Myocyte (in vitro differentiated cells): ENCODE results near the gene KCNC4. TPM values are rescaled to one million over a fixed set of nuclear protein-coding genes. Genes with fewer than 3 reads are reported as not detected.

Experiments
- DNase-seq: peaks from one replicate; pipeline ENCODE4 v3.0.0-alpha.2; 2012; ENCODE audit warnings: low read depth
- total RNA-seq: library from RNA; depleted of rRNA; stranded (reverse); fragments of >200 nt; gene quantifications from 2 replicates; pipeline ENCODE4 v1.2.3, GENCODE V29; 2014

The KCNC4 gene
- total RNA-seq, 1 donor from 2014 or later, result 3.6 TPM

DNA sequence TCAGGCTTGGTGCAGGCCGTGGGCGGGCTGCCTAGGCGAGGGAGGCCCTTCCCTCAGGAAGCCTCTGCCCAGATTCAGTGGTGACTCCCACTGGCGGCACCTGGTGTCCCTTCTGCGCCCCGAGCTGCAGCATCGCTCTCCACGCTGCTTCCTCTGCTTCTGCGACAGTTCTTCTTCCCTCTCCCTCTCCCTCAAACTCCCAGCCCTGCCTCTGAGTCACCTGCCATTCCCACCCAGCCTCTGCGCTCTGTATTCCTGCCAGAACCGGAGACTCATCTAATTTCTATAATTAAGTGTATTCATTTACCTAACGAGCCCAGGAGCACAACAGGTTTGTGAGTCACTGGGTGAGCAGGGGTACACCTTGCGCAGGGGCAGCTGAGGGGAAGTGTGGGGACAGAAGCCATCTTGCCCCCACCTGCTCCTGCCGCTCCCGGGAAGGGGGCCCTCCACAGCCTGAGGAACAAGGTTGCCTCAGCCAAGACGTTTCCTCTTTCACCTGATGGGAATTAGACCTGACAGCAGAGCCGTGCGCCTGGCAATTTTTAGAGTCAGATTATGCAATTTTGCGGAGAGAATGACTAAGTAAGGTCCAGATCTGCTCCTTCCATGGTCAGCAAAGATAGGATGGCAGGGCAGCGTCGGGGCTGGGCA is 19.4 kb downstream of the KCNC4 start:
- no peak for DNase-seq

DNA sequence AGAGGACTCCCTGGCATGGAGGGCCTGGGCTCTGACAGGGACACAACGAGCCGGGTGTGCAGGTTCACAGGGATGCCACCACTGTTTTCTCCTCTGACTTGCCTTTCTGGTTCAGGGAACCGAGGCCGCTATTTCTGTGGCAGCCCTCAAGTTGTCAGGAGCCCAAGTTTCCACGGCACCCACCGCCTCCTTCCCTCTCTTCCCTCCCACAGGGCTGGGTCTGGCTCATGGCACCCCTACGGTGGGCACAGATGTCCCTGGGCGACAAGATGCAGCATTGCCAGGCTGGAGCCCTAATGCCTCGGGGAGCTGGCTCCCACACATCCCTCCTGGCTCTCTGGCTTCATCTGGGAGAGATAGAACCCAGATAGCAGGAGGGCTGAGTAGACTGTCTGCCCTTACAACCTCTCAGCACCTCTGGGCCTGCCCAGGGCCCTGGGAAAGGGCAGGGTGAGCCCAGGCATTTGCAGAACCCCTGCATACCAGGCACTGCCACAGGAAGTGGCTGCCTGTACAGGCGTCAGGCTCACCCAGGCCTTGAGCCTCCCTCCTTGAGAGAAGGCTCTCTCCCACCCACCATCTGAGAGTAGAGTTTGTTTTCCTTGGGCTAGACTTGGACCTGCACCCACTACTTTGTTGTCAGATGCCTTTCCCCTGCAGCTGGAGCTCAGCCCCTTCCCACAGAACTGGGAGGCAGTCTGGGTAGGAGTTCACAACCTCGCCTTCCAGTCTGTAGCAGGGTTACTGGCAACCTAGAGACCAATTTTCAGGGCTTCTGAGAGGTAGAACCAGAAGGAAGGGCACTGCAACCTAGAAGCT is 20.5 kb downstream of the KCNC4 start:
- DNase-seq, result no peak

DNA sequence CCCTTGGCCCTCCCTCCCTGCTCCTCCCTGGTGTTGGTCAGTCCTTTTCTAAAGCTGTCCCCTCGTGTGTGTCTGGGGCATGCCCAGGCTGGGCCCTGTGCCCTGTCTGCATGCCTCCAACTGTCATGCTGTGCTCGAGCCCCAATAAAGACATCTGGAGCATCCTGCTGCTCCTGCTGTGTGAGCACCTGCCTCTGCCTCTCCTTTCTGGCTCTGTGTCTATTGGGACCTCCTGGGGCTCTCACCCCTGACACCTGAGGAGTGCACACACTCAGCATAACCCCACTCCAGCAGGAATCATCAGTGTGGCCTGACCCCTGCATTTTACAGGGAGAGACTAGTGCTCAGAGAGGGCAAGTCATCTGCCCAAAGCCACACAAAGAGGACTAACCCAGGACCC is 23.7 kb downstream of the KCNC4 start:
- DNase-seq, result no peak

DNA sequence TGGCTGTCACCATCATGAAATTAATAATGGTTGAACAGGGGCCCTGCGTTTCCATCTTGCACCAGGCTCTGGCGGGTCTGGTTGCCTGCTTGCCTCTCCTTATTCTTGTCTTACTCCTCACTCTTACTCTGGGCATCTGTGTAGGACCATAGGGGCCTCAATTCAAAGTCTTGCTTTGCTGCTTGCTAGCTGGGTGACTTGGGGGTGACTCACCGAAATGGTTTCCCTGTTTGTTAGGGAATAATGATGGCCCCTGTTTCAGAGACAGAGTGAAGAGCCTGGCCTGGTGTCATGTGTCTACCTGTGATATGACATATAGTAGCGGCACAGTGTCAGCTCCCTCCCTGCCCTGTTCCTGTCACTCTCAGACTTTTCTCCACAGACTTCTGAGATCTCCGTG is 24.6 kb downstream of the KCNC4 start:
- DNase-seq, result no peak

DNA sequence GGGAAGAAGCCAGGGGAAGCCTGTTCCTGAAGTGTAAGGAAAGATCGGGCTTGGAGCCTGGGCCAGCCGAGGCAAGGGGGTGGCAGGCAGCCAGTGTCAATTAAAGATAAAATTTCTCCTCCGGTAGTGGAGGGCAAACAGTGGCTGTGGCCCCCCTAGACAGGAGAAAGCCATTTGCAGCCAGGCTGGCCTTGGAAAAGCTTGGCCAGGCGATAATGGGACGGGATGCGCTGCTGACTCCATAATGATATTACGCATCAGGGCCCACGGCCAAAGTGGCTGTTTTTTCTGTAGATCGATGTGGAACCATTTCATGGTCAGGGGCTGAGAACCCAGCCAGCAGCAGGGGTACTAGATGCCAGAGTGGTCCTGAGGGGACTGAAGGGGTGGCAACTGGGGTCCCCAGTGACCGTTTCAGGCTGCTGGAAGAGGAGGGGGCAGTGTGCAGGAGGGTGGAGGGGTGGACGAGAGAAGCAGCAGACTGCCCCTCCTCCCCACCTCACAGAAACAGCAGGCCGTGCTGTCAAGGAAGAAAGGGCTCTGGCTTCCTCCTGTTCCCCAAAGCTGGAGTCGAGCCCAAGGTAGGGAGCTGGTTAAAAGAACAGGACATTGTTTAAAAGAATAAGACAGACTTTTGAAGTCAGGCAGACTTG is 25.2 kb downstream of the KCNC4 start:
- no peak for DNase-seq

DNA sequence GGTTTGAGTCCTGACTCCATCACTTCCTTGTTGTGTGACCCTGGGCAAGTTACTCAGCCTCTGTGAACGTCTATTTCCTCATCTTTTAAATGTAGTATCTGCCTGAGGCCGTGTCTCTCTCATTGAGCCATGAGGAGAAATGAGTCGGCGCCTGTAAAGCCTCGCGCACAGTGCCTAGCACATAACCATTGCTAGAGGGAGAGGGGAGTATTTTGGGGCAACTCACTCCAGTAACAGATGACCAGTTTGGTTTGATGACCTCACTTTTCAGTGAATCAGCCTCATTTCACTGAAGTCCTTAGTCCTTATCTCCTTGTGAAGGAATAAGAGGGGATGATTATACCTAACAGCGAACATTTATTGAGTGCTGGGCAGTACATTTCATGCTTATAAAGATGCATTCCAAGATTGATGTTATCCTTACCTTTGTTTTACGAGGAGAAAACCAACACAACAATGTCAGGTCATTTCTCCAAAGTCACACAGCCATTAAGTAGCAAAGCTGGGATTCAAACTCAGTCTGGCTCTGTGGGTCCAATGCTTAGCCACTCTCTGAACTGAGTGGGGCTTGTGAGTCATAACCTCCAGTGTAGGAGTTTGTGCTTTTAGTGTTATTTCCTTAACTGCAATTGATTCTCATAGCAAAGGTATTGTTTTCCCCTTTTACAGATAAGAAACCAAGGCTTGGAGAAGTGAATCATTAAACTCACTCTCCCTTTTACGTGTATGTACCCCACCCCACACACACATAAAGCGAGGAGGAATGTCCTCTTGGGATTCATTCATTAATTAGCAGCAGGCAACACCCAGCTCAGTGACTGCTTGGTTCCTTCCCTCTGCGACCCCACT is 25.9 kb downstream of the KCNC4 start:
- DNase-seq, result no peak

DNA sequence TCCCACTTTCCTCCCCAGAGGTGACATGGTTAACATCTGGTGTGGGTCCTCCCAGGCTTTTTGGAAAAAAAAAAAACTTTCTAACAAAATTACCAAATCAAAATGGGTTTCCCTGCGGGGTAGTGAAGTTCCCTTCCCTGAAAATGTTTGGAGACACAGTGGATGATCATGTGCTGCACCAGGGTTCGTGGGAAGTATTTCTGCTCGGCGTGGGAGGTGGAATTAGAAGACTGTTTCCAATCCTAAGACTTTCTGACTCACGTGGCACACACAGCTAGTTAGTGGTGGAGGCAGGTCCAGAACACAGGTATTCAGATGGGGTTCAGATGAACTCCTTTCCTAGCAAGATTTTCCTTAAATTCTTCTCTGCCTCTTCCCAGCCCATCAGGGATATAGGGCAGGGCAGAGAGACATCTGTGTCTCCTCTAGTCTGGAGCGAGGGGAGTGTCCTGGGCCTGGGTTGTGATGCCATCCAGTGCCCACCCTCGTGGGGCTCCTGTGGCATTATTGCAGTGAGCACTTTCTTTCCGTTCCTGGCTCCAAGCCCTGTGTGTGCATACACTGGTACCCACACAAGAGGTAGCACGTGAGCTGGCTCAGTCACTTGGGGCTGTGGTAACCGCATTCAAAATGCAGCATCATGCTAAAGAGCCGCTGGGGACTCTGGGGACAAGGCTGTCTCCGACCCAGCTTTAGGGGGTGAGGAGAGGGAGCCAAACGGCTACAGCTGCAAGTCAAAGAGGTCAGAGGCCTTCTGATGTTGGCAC is 27.5 kb downstream of the KCNC4 start:
- no peak for DNase-seq

DNA sequence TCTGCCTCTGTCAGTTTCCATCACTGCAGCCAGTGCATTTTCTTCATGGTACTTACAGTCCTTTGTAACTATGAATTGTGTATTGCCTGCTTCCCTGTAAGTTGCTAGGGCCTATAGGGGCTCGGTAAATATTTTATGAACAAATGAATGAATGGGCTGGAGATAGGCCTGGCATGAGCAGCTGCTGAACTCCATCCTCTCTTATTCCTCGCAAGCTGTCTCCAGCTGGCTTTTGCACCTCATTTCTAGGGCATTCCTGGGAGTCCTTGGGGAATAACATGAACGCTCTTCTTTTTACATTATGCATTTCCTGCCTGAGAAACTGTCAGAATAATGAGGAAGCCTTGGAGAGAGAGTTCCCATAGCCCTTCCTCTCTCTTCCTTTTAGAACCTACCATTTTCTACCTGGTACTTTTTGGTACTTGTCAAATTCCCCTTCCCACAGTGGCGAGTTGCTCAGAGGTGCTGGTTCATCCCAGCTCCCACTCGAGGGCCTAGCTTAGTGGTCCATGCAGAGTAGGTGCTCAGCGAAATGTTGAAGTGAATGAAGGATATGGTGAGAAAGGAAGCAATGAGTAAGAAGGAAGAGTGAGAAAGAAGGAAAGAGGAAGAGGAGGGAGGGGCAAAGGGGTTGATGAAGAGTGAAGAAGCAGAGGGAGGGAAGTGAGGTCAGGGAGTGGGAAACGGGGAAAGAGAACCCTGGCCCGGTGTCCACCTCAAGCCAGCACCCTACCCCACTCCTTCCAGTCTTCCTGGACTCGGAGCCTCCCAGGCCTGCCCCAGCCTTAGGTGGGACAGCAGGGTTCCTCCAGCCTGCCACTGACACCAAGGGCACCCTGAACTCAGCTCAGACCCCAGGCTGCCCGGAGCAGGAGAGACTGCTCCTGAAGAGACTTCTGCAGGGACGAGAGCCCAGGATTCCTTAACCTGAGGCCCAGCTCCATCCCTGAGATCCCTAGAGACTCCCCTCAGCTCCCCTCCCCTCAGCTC is 29.6 kb downstream of the KCNC4 start:
- DNase-seq, result no peak

DNA sequence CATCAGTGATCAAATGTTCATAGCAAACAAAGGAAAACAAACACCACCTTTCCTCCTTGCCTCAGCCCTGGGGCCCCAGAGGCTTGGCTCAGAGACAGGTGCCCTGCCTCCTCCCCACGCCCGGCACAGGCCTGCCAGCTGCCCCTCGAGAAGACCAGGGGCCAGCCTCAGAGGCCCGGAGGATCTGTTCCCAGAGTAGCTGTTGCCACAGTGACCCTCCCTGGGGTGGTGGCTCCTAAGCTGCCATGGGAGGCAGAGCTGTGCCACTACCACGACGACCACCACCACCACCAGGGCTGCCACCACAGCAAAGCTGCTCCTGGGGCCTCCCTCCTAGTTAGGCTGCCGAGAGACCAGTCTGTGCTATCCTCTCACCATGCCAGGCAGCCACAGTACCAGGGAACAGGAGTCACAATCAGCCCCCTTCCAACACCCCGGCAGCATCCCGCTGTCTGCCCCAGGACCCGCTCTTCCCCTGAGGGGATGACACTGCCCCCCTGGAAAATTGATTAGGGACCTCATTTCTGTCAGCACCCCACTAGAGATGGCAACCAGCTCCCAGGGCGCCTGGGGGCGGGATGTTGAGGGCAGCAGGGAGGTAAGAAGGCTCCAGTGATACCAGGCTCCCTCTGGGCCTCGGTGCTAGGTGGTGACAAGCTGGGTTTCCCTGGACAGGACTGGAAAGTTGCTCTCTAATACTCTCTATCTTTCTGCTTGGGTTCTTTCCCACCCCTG is 30.5 kb downstream of the KCNC4 start:
- DNase-seq, result peak; percentile 61

DNA sequence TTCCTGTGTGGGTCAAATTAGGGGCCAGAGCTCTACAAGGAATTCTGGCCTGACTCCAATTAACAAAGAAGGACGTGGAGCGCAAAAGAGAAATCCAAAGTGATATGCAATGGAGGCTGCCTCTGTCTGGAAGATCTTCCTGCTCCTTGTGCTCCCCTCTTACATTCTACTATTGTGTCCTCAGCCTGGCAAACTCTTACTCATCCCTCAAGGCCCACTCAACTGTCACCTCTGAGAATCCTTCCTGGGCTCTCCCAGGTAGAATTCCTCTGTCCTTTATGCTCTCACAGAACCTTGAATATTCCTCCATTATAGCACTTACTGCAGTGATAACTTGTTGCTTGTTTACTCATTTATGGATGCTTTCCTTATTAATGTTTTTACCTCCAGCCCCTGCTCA is 31.4 kb downstream of the KCNC4 start:
- DNase-seq, result no peak

DNA sequence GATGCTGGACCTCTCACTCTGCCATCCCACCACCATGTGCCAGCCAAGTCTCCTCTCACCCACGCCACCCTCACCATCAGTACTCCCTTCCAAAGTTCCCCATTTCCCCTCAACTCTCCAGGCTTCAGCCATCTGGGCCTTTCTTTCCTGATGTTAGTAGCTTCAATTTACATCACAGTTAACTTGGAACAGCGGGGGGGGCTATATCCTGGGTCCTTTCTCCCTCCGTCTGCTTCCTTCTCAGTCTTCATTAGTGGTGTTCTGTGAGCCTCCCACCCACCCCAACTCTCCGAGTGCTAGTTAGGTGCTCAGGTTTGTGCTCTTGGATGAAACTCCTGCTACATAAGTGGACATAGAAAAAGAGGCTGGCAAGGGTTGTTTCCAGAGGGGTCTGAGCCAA is 31.9 kb downstream of the KCNC4 start:
- DNase-seq, result no peak

DNA sequence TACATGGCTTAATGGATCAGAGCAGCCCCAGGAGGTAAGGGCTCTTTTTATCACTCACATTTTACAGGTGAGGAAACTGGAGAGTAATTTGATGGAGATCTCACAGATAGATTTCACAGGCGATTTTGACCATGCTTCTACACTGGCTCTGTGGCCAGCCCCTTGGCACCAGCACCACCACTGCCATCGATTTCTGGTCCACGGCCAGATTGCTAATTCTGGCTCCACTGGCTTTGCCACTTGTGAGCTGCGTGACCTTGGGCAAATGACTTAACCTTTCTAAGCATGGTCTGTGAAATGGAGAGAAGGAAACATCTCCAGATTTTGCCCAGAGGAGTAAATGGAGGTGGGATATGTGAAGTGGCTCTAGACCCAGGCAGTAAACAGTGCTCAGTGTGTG is 32.6 kb downstream of the KCNC4 start:
- DNase-seq, result no peak

DNA sequence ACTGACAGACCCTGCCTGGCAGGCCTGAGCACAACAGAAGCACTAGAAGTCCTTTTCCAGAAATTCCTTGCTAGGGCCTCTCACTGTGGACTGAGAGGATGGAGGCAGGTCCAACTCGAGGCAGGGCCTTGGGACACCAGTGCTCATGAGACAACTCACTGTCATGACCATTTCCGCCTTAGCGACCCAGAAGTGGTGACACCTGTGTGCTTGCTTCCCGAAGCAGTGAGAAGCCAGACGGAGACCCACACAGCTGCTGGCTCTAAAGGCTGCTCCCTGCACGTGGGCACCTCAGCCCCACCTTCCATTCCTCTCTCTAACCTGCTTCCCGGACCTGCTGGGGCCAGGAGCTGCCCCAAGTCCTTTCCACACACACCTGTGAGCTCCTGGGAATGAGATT is 33.0 kb downstream of the KCNC4 start:
- DNase-seq, result no peak

DNA sequence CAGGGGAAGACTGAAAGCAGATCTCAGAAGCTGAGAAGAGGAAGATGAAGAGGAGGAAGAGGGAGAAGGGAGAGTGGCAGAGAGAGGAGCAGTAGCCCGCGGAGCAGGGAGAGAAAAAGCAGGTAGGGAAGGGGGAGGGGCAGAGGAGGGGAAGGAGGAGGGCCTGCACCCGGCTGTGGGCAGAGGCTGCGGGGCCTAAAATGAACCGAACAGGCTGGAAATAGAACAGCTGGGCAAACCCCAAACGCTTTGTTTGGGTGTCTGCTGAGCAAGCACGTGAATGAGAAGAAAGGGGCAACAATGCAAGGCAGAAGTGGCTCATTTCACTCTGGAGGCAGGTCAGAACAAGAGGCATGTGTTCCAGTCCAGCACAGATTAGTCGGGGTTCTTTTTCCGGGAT is 33.5 kb downstream of the KCNC4 start:
- no peak for DNase-seq

DNA sequence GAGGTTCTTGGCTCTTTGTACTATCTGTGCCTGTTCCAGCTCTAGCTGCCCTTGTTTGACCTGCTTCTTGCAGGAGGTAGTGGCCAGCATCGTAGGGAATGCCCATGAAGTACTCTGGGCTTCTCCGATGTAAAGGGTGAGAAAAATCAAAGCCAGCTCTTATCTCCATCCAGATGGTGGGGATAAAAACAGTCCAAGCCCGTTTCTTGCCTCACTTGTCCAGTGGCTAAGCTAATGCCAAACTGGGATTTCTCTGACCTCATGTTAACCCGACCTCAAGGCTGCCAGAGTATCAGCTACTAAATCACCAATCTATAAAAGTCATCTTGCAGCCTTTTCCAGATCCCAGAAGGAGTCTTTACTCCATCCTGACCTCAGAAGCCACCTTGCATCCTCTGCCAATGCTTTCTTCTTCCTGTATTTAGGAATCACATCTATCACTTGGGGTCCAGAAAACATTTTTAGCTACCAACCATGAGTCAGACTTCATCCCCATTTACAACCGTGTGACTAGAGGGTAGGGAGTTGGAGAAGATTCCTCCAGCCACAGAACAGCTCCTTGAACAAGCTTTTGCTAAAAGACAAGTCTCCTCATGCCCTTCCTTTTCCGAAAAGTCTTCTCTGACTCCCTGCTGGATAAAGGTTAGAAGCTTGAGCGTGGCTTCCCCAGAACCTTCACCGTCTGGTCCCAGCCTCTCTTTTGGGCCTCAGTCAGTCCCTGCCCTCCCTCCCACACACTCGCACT is 35.9 kb downstream of the KCNC4 start:
- peak; percentile 33 for DNase-seq

DNA sequence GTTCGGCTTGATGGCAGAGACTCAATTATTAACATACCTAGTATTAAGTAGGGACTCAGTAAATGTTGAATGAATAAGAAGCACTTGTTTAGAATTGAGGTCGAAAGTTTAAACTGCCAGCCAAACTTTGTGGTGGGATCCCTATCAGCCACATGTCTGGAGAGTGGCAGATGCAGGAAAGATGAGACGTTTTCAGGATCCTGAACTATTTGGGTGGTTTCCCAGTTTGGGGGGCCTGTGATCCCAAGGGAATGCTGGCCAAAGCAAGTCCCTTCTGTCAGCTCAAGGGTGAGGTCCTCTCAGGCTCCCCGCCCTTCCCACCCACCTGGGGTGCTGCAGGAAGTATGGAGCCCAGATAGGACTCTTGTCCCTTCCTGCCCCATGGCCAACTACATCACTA is 38.6 kb downstream of the KCNC4 start:
- DNase-seq, result peak; percentile 81

DNA sequence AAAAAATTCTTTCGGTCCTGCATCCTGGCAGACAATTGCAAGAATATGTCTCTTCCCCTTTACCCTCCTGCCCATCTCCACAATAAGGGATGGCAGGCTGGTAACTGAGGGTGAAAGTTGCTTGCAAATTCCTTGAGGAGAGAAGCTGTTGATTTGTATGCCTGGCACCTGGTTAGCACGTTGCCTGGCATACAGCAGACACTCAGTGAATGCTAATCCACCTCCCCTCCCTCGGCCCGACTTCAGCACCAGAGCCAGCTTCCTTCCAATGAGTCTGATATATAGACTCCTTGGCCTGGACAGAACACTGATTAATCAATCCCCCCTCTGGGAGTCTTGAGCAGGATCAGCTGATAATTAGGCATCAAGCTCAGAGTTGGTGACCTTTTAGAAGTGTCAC is 39.1 kb downstream of the KCNC4 start:
- no peak for DNase-seq

DNA sequence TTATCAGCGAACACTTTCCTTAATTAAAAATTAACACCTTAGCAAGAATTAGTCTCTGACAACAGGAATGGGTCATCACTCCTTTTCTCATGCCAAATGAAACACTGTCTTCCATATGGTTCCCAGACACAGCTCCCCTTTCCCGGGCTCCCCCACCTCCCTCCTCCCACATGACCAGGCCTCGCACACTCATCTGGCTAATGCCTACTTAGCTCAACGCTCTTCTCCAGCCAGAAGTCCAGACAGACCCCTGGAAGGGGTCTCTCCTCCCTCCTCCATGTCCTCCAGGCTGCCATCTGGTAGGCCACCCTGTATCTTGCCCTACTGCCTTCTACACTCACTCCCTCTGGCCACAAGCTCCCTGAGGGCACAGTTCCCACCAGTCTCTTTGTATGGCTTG is 39.9 kb downstream of the KCNC4 start:
- no peak for DNase-seq
